T-helper 2 cell (primary cell): Measurements from ENCODE around the gene DTD2.
A peak's percentile ranks its signal among the peaks of the same experiment; 100 is the strongest.
"Not testable (repeated sequence)": the region's sequence is repeated elsewhere in the genome, so short reads cannot be mapped to it uniquely, and the experiment has no call there.

Experiments used
- DNase-seq, 5 experiments: peaks; one replicate each; pipeline versions ENCODE4 v3.0.0 to v3.0.0-alpha.2; 2012 to 2022

Gene DTD2

GRCh38 chr14:31441273-31442111 is 15.8 kb downstream of the DTD2 start:
- no peak for DNase-seq

DNA sequence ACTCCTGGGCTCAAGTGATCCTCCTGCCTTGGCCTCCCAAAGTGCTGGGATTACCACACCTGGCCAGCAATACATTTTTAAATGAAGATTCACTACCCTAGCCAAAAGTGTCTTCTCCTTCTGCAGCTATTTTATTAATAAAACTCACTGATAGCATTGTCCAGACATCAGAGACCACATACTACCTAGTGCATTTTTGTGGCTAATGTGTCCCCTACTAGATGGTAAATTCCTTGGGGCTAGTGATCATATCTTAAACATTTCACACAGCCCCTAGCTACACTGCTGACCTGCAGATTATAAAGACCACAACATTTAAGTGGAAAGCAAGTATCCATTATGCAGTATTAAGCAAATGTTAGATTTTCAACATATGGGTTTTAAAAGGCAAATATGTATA is 17.0 kb downstream of the DTD2 start:
- no peak for DNase-seq

DNA sequence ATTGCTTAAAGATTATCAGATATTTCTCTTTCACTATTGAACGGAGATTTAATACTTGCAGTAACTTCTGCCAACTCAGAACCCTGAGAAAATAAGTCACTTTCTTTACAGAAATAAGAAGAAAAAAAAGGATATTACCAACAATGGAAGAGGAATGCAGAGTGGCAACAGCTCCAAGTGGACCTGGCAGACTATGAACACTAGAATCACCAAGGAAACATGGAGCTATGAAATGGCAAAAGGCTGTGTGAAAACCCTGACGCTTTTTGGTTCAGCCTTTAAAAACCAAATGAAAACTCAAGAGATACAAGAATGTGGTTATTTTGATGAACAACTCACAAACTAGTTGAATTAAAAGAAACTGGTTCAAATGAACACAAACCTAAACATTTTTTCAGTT is 17.7 kb downstream of the DTD2 start:
- no peak for DNase-seq

- not testable (repeated sequence) for DNase-seq
Measured at GRCh38 chr14:31437045-31437691, 20.1 kb downstream of the DTD2 start.

- no peak for DNase-seq
Measured at GRCh38 chr14:31435276-31435675, 22.0 kb downstream of the DTD2 start.

GRCh38 chr14:31430634-31431264 is 26.6 kb downstream of the DTD2 start:
- no peak for DNase-seq

DNA sequence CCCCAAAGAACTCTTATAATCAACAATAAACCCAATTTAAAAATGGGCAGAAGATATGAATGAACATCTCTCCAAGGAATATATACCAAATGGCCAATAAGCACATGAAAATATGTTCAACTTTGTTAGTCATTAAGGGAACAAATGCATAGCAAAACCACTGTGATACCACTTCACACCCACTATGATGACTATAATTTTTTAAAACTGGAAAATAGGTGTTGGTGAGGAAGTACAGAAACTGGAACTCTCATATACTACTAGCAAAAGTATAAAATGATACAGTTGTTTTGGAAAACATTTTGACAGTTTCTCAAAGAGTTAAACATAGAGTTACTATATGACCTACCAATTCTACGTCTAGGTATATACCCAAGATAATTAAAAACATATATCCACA is 27.5 kb downstream of the DTD2 start:
- no peak for DNase-seq

DNA sequence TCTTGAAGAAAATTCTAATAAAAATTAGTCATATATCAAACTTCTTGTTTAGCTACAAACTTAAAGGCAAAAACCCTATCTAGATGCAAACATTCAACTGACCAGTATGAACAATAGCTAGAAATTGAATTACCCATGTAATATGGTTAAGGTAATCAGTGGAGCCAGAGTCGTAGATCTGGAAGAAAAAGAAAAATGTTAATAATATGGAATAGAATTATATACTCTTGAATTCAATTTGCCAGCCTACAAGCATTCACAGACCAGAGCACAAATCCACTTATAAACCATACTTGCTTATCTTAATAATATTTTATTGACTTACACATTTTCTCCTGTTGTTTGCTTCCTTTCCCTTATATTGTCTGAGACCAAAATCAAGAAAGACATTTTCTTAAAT is 29.3 kb downstream of the DTD2 start:
- DNase-seq: no peak

- no peak for DNase-seq
Measured at GRCh38 chr14:31426663-31427062, 30.6 kb downstream of the DTD2 start.

DNA sequence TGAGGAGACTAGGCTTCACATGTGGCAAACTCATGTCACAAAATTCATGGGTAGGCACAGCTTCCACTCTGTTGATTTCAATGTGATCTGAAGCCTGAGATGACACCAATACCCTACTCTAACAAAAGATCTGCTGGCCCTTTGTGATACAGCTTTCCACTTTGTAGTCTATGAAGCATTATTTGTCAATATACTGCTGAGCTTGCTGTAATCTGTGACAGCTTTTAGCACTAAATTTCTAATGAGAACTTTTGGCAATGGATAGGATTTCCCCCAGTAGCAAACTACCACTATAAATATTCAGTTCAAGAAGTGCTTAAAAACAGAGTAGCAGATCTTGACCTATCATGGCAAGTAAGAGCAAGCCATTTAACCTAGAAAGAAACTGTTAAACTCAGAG is 31.4 kb downstream of the DTD2 start:
- DNase-seq: no peak

DNA sequence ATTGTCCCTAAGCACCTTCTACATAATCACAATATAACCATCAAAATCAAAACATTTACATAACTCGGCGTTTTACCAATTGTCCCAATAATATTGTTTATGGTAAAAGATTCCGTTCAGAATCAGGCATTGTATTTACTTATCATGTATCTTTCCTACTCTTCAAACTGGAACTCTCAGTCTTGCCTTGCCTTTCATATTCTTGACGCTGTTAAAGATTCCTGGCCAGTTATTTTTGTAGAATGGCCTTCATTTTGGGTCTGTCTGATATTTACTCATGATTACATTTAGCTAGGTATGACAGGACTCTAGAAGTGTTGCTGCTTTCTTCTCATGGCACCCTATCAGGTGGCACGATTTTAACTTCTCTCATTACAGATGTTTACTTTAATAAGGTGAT is 36.1 kb downstream of the DTD2 start:
- no peak for DNase-seq

GRCh38 chr14:31420319-31421111 is 36.8 kb downstream of the DTD2 start, which contains the start of gene HEATR5A:
Gene HEATR5A, minus strand, starts transcription at chr14:31420550. Its CDS starts 17,575 bp downstream, at chr14:31402975.
- peak; percentile 85 to 95 (median 86) for DNase-seq

GRCh38 chr14:31419967-31420318 is 37.4 kb downstream of the DTD2 start:
- peak in 1 of 5 experiments; percentile 3 for DNase-seq

- no peak for DNase-seq
Measured at GRCh38 chr14:31419179-31419966, 37.9 kb downstream of the DTD2 start.

- DNase-seq: no peak
Measured at GRCh38 chr14:31418440-31418839, 38.9 kb downstream of the DTD2 start.

- no peak for DNase-seq
Measured at GRCh38 chr14:31414190-31414833, 43.0 kb downstream of the DTD2 start.

DNA sequence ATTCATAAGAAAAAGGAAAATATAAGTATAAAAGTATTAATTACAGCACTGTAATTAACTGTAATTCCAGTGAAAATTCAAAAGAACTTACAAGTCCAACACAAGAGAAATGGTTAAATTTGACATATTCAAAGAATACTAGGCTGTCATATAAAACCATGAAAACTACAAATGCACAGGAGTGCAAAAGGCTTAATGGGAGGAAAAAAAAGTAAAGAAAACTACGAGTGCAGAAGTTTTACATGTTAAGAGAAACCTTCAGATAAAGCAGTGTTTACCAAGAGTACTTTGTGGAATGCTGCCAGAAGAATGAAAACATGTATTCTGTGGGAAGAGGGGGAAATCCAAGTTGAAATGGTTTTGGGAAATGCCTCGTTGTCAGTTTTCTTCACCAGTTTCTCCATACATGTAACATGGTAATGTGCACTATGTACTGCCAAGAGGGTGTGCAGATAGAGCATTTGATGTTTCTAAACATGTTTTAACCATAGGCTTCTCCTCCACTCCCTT is 46.0 kb downstream of the DTD2 start:
- DNase-seq: no peak

GRCh38 chr14:31410048-31410650 is 47.2 kb downstream of the DTD2 start:
- no peak for DNase-seq

GRCh38 chr14:31408421-31408820 is 48.9 kb downstream of the DTD2 start:
- DNase-seq: no peak

DNA sequence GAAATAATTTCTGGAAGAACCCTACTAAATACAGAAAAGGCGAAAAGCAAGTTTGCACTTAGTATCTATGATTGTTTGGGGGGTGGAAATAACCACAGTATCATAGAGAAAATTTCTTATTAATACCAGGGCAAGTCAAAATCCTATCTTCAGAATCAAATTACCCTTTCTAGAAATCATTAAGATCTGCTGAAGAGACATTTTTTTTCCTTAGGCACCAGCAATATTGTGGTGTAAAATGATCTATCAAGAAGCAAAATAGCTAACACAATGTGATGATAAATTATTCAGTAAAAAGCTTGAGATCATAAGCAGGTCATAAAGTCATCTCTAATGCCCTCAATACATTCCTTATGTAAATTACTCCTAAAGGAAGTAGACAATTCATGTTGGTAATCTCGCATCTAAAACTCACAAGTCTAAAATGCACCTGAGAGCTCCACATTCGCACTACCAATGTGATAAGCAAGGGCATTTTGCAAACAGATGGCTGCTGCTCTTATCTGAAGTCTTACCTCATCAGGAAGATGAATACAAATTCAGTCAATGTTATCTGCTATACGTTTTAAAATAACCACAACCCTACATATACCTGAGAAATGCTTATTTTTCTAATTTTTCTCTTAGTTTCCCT is 51.6 kb downstream of the DTD2 start:
- DNase-seq: no peak
